Nephron (organoid): ENCODE measurements around the gene AKNAD1.

Experiments
- H3K27ac Mint-ChIP-seq, 3 experiments: 2 replicates each; pipeline ENCODE4 v1.8.0; 2020; ENCODE audit warnings: mixed read lengths in 3 of 3, mild to moderate bottlenecking in 2 of 3, moderate library complexity in 1 of 3
- H3K27me3 Mint-ChIP-seq: 2 replicates; pipeline ENCODE4 v1.8.0; 2021; ENCODE audit warnings: low read depth, mild to moderate bottlenecking, moderate library complexity, mixed read lengths
- H3K36me3 Mint-ChIP-seq: 2 replicates; pipeline ENCODE4 v1.8.0; 2020; ENCODE audit warnings: low read depth, mixed read lengths
- H3K4me1 Mint-ChIP-seq: 2 replicates; pipeline ENCODE4 v1.8.0; 2020; ENCODE audit warnings: mixed read lengths
- H3K4me3 Mint-ChIP-seq, 3 experiments: 2 replicates each; pipeline ENCODE4 v1.8.0; 2020; ENCODE audit warnings: mild to moderate bottlenecking in 3 of 3, mixed read lengths in 3 of 3, moderate library complexity in 2 of 3
- H3K9me3 Mint-ChIP-seq: 2 replicates; pipeline ENCODE4 v1.8.0; 2020; ENCODE audit warnings: mixed read lengths
- CTCF ChIP-seq, 3 experiments: fragments of 200-600 bp; sonication (generic); IDR thresholded peaks; one replicate each; pipeline ENCODE4 v1.5.0; 2021; ENCODE audit warnings: antibody characterized with exemption in 3 of 3; ENCODE audit not compliant: unreplicated experiment in 3 of 3

The AKNAD1 gene

GRCh38 chr1:108881369-108881768 is 24.5 kb upstream of the AKNAD1 start:
- no peak for TF ChIP-seq CTCF (IDR thresholded peaks at IDR 0.05; ENCODE audit: unreplicated experiment in 3 of 3)
- Mint-ChIP-seq H3K36me3 (no peaks in the 10 kb centered on the region), H3K4me1 (peaks cover 33% of the 10 kb centered on the region), H3K9me3 (no peaks in the 10 kb centered on the region), H3K27ac (no peak overlapping the region), H3K27me3 (peaks cover 4% of the 10 kb centered on the region), H3K4me3 (no peak overlapping the region)

GRCh38 chr1:108880850-108881249 is 24.0 kb upstream of the AKNAD1 start:
- Mint-ChIP-seq H3K27ac (no peak overlapping the region), H3K4me1 (peaks cover 33% of the 10 kb centered on the region), H3K9me3 (no peaks in the 10 kb centered on the region), H3K36me3 (no peaks in the 10 kb centered on the region), H3K27me3 (peaks cover 5% of the 10 kb centered on the region), H3K4me3 (no peak overlapping the region)
- TF ChIP-seq CTCF (IDR thresholded peaks at IDR 0.05; ENCODE audit: unreplicated experiment in 3 of 3) = no peak

GRCh38 chr1:108878678-108879077 is 21.8 kb upstream of the AKNAD1 start:
- H3K9me3 Mint-ChIP-seq = no peaks in the 10 kb centered on the region
- peaks cover 5% of the 10 kb centered on the region for H3K27me3 Mint-ChIP-seq
- H3K36me3 Mint-ChIP-seq = no peaks in the 10 kb centered on the region
- no peak for TF ChIP-seq CTCF (IDR thresholded peaks at IDR 0.05; ENCODE audit: unreplicated experiment in 3 of 3)
- peaks cover 29% of the 10 kb centered on the region for H3K4me1 Mint-ChIP-seq
- H3K4me3 Mint-ChIP-seq = peak overlapping the region; percentile 37 to 71 (median 60)
- no peak overlapping the region for H3K27ac Mint-ChIP-seq

DNA sequence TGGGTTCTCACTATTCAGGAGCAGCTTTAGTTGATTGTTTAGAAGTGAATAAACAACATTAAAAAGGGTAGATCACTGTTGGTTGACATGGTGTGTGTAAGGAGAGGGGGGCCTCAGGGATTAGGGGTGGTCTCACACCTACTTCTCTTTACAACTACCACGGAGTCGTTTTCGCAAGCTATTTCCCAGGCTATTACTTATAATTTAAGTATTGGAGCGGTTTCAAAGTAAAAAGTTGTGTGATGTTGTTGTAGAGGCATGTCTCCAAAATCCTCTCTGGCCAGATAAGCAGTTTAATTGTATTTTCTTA is 21.2 kb upstream of the AKNAD1 start:
- Mint-ChIP-seq H3K4me3 (peak overlapping the region; percentile 95 to 98 (median 98)), H3K36me3 (no peaks in the 10 kb centered on the region), H3K27me3 (peaks cover 5% of the 10 kb centered on the region), H3K4me1 (peaks cover 29% of the 10 kb centered on the region), H3K9me3 (no peaks in the 10 kb centered on the region), H3K27ac (no peak overlapping the region)
- no peak for TF ChIP-seq CTCF (IDR thresholded peaks at IDR 0.05; ENCODE audit: unreplicated experiment in 3 of 3)

DNA sequence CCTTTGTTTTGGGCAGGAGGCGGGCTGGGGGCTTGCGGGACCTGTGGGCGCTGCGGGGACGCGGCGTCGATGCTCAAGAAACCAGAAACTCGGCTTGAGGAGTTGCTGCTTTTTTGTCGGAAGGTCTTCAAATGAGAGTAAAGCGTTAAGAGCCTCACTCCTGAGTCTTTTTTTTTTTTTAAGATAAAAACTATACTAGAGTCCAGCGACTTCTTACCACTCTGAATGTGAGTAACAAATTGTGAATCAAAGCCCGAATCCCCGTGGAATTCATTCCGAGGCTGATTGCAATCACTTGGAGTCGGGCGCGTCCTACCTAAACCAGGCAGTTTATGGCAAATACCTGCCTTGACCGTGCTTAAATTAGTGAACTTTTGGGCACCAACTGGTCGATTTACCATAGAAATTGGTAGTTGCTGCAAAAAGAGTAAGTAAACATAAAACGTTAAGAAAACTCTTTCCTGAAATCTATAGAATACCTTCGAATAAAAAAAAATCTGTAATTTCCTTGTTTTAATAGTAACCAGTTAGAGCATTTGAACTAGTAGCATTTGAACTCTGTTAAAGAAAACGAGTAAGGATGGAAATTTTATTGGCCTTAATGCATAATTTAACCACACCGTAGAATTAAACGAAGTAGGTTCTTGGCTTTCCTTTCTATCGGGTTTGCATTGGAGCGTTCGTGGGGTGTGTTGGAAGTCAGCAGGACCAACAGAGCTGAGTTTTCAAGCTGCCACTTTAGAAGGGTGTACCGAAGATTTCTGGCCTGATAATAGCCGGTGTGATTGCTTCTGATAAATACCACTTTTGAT is 20.7 kb upstream of the AKNAD1 start:
- Mint-ChIP-seq H3K36me3 (no peaks in the 10 kb centered on the region), H3K4me3 (peak overlapping the region; percentile 95 to 98 (median 98)), H3K27me3 (peaks cover 5% of the 10 kb centered on the region), H3K4me1 (peaks cover 29% of the 10 kb centered on the region), H3K9me3 (no peaks in the 10 kb centered on the region), H3K27ac (peak overlapping the region; percentile 27 to 56 (median 51))
- TF ChIP-seq CTCF (IDR thresholded peaks at IDR 0.05; ENCODE audit: unreplicated experiment in 3 of 3) = no peak
